Colonic mucosa (tissue), 4 donors: ENCODE measurements around the gene MSI2. TPM values are rescaled to one million over a fixed set of nuclear protein-coding genes. Genes with fewer than 3 reads are reported as not detected.

Source experiments
- DNase-seq: peaks from one replicate; pipeline ENCODE4 v3.0.0-alpha.2; 2020
- H3K27ac ChIP-seq: fragments of 200-600 bp; one replicate; pipeline ENCODE4 v1.8.0; 2021
- H3K27me3 ChIP-seq: fragments of 200-600 bp; one replicate; pipeline ENCODE4 v1.8.0; 2021
- H3K36me3 ChIP-seq: fragments of 200-600 bp; one replicate; pipeline ENCODE4 v1.8.0; 2021
- H3K4me1 ChIP-seq: fragments of 200-600 bp; one replicate; pipeline ENCODE4 v1.8.0; 2021; ENCODE audit warnings: mild to moderate bottlenecking
- H3K4me3 ChIP-seq: fragments of 200-600 bp; one replicate; pipeline ENCODE4 v1.8.0; 2021
- H3K9ac ChIP-seq, 2 donors: one replicate each; pipeline ENCODE4 v1.7.0; 2013; ENCODE audit warnings: control low read depth in 2 of 2, low read depth in 2 of 2, low read length in 2 of 2
- H3K9me3 ChIP-seq: fragments of 200-600 bp; one replicate; pipeline ENCODE4 v1.8.0; 2021
- CTCF ChIP-seq: fragments of 200-600 bp; IDR thresholded peaks from one replicate; pipeline ENCODE4 v1.8.0; 2022; ENCODE audit warnings: antibody characterized with exemption, mild to moderate bottlenecking
- intact Hi-C: fragments of 100-400 bp; cut with DNase I; formaldehyde crosslinking; loops from one replicate; pipeline ENCODE4 v1.14.1; 2022
- total RNA-seq, 2 donors: library from RNA; stranded (reverse); fragmentation: NEBNext Ultra II Directional in 1 of 2; extraction: Animal tissue kit (Norgen Biotek cat#: 25700) in 1 of 2; gene quantifications; one replicate each; pipeline ENCODE4 v1.2.1, GENCODE V29; 2021
- donor health status: healthy.
- donor health status: DM: no; HTN: no; CAD: no.
- donor health status: DM: no; HTN: no; CAD: no.

Gene MSI2
- total RNA-seq, 2 donors from 2014 or later, result 61.6 to 75.4 TPM

- intact Hi-C loops, result no loop called here
Observed at GRCh38 chr17:57560319-57560705, 304.0 kb downstream of the MSI2 start.

GRCh38 chr17:57561072-57561861 lies 304.9 kb downstream of the MSI2 start:
- Histone ChIP-seq H3K27me3 (no peaks in the 10 kb centered on the region), H3K27ac (no peak overlapping the region), H3K4me3 (no peak overlapping the region), H3K4me1 (no peaks in the 10 kb centered on the region), H3K9ac (no peak overlapping the region), H3K36me3 (no peaks in the 10 kb centered on the region), H3K9me3 (no peaks in the 10 kb centered on the region)
- intact Hi-C loops, result no loop called here
- TF ChIP-seq CTCF, result no peak
- DNase-seq, result no peak

More at GRCh38 chr17:57560319-57560705, 304.0 kb downstream of the MSI2 start:
- no peak for TF ChIP-seq CTCF
- Histone ChIP-seq H3K9ac (no peak overlapping the region), H3K36me3 (no peaks in the 10 kb centered on the region), H3K27ac (no peak overlapping the region), H3K4me1 (no peaks in the 10 kb centered on the region), H3K27me3 (no peaks in the 10 kb centered on the region), H3K9me3 (no peaks in the 10 kb centered on the region), H3K4me3 (no peak overlapping the region)
- no peak for DNase-seq

- Histone ChIP-seq H3K9ac (no peak overlapping the region), H3K9me3 (no peaks in the 10 kb centered on the region), H3K4me1 (no peaks in the 10 kb centered on the region), H3K4me3 (no peak overlapping the region), H3K36me3 (no peaks in the 10 kb centered on the region), H3K27ac (no peak overlapping the region), H3K27me3 (no peaks in the 10 kb centered on the region)
- no peak for DNase-seq
- TF ChIP-seq CTCF, result no peak
- intact Hi-C loops, result no loop called here
Observed at GRCh38 chr17:57562184-57562698, 305.9 kb downstream of the MSI2 start.

GRCh38 chr17:57563958-57564357 lies 307.6 kb downstream of the MSI2 start:
- H3K36me3 ChIP-seq, result no peaks in the 10 kb centered on the region
- no peak overlapping the region for H3K9ac ChIP-seq
- H3K4me1 ChIP-seq, result no peaks in the 10 kb centered on the region
- H3K4me3 ChIP-seq, result no peak overlapping the region
- intact Hi-C loops, result no loop called here
- no peaks in the 10 kb centered on the region for H3K27me3 ChIP-seq
- no peak overlapping the region for H3K27ac ChIP-seq
- DNase-seq, result no peak
- H3K9me3 ChIP-seq, result no peaks in the 10 kb centered on the region
- TF ChIP-seq CTCF, result no peak

GRCh38 chr17:57565176-57565575 lies 308.9 kb downstream of the MSI2 start:
- Histone ChIP-seq H3K9me3 (no peaks in the 10 kb centered on the region), H3K27me3 (no peaks in the 10 kb centered on the region), H3K4me3 (no peak overlapping the region), H3K36me3 (no peaks in the 10 kb centered on the region), H3K27ac (no peak overlapping the region), H3K9ac (no peak overlapping the region), H3K4me1 (no peaks in the 10 kb centered on the region)
- no peak for DNase-seq
- TF ChIP-seq CTCF, result no peak
- intact Hi-C loops, result no loop called here
